Measurements from ENCODE around the gene TIGD4.

Gene TIGD4

GRCh38 chr4:152719801-152720556, 59.6 kb downstream of the TIGD4 start:
- DNase-seq = peak; percentile 36
